Activated CD4-positive, CD25-positive, alpha-beta regulatory T cell treated with anti-CD3 and anti-CD28 coated beads, Interleukin-2, amount 50 U/mL, for 24 hours (primary cell): Measurements from ENCODE around the gene RNF40.

Experiments used
- ATAC-seq, 2 donors: fragments of 150-1000 bp; cut with Tn5 transposase; one replicate each; pipeline ENCODE4 v1.10.0; 2021; ENCODE audit warnings: mild to moderate bottlenecking in 1 of 2, moderate library complexity in 1 of 2

The RNF40 gene

GRCh38 chr16:30761928-30762902 lies at the start of gene RNF40, which contains the start of gene CFAP119:
TSS of gene RNF40 (plus strand) at chr16:30762322. CDS start at chr16:30762546, 224 bp downstream.
TSS of gene CFAP119 (minus strand) at chr16:30762062. CDS start at chr16:30761748, 314 bp downstream.
- peak; percentile 95 for ATAC-seq

GRCh38 chr16:30715750-30716445 lies 46.2 kb upstream of the RNF40 start:
- ATAC-seq, result peak; percentile 99 to 100

GRCh38 chr16:30720086-30720485 lies 42.0 kb upstream of the RNF40 start:
- no peak for ATAC-seq

GRCh38 chr16:30720694-30721093 lies 41.4 kb upstream of the RNF40 start:
- ATAC-seq, result no peak

DNA sequence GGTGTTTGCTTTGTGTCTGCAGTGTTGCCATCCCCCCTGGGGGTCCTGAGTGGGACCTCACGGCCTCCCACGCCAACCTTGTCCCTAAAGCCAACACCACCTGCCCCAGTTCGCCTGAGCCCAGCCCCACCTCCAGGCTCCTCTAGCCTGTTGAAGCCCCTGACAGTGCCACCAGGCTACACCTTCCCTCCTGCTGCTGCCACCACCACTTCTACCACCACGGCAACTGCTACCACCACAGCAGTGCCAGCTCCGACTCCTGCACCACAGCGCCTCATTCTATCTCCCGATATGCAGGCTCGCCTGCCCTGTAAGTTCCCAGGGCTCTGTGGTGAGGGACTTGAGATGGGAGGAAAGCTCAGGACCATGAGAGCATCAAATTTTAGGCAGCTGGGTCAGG lies 41.0 kb upstream of the RNF40 start:
- ATAC-seq, result no peak

GRCh38 chr16:30721606-30722005 lies 40.5 kb upstream of the RNF40 start:
- ATAC-seq, result no peak

DNA sequence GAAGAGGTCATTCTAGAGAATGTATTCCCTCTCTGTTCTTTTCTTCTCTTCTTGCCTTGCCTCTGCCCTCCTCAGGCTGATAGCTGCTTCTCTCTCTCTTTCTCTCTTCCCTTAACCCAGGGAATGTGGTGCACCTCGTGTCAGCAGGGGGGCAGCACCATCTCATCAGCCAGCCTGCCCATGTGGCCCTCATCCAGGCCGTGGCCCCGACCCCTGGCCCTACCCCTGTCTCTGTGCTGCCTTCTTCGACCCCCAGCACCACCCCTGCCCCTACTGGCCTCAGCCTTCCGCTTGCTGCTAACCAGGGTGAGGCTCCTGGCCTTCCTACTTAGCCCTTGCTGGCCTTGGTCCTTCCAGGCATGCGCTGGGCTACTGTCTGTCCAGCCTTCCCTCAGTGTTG lies 39.7 kb upstream of the RNF40 start:
- ATAC-seq, result no peak

DNA sequence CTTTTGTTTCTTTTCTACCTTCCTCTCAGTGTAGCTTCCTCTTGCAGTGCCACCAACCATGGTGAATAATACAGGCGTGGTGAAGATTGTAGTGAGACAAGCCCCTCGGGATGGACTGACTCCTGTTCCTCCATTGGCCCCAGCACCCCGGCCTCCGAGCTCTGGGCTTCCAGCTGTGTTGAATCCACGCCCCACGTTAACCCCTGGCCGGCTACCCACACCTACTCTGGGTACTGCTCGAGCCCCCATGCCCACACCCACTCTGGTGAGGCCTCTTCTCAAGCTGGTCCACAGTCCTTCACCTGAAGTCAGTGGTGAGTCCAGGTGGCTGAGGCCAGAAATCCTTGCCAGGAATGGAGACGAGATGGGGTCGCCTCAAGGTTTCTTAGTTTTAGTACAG lies 39.2 kb upstream of the RNF40 start:
- ATAC-seq, result no peak

DNA sequence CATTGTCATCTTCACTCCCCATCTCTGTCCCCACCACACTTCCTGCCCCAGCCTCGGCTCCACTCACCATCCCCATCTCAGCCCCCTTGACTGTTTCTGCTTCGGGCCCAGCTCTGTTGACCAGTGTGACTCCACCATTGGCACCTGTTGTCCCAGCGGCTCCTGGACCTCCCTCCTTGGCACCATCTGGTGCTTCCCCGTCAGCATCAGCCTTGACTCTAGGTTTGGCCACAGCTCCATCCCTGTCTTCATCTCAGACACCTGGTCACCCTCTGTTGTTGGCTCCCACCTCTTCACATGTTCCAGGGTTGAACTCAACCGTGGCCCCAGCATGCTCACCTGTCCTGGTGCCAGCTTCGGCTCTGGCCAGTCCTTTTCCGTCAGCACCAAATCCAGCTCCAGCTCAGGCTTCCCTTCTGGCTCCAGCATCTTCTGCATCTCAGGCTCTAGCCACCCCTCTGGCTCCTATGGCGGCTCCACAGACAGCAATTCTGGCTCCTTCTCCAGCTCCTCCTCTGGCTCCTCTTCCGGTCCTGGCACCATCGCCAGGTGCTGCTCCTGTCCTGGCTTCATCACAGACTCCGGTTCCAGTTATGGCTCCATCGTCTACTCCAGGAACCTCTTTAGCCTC lies 38.3 kb upstream of the RNF40 start:
- ATAC-seq, result no peak

- ATAC-seq, result no peak
Observed at GRCh38 chr16:30724641-30725417, 37.3 kb upstream of the RNF40 start.

- ATAC-seq, result no peak
Observed at GRCh38 chr16:30725418-30725792, 36.7 kb upstream of the RNF40 start.

DNA sequence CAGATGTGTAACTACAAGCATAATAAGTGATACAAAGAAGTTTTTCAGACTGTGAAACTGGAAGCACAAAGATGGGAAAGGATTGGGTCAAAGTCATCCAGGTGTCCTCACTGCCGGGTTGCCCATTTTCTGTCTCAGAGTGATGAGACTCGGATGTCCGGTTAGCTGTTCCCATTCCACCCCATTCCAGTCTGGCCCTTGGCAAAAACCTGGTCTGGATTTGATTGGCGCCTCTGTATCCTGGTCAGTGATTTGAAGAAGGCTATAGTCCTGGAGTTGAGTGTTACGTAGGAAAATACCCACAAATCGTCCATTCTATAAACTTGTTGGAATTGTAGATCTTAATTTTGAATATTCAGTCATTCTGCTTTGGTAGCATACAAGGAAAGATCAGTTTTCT lies 33.8 kb upstream of the RNF40 start:
- no peak for ATAC-seq

GRCh38 chr16:30728899-30729672 lies 33.0 kb upstream of the RNF40 start:
- no peak for ATAC-seq

DNA sequence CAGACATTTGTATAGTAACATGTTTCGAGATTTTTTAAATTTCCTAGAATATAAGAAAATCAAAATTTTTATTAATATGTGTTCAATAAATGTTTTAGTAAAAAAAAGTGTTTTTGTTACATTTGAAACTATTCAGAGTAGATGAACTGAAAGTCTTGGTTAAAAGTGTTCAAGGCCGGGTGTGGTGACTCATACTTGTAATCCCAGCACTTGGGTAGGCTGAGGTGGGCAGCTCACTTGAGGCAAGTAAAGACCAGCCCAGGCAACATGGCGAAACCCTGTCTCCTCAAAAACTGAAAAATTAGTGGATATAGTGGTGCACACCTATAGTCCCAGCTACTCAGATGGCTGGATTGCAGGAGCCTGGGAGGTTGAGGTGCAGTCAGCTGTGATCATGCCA lies 30.7 kb upstream of the RNF40 start:
- peak in 1 of 2 donors; percentile 51 for ATAC-seq

- ATAC-seq, result no peak
Observed at GRCh38 chr16:30736995-30737793, 24.9 kb upstream of the RNF40 start.

DNA sequence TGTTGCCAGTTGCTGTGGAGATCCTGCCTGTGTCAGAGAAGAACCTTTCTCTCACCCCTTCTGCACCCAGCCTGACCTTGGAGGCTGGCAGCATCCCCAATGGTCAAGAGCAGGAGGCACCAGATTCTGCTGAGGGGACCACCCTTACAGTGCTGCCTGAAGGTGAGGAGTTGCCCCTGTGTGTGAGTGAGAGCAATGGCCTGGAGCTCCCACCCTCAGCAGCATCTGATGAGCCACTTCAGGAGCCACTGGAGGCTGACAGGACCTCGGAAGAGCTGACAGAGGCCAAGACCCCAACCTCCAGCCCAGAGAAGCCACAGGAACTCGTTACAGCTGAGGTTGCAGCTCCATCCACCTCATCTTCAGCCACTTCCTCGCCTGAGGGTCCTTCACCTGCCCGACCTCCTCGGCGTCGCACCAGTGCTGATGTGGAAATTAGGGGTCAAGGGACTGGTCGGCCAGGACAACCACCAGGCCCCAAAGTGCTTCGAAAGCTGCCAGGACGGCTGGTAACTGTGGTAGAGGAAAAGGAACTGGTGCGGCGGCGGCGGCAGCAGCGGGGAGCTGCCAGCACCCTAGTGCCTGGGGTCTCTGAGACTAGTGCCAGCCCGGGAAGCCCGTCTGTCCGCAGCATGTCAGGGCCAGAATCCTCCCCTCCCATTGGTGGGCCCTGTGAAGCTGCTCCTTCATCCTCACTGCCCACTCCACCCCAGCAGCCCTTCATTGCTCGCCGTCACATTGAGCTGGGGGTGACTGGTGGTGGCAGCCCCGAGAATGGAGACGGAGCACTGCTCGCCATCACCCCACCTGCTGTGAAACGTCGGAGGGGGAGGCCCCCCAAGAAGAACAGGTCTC lies 24.1 kb upstream of the RNF40 start:
- ATAC-seq, result no peak

GRCh38 chr16:30738984-30739951 lies 22.9 kb upstream of the RNF40 start:
- ATAC-seq, result no peak
